Mesendoderm (in vitro differentiated cells): Measurements from ENCODE around the gene ARFGEF3.
"Not testable (repeated sequence)": the region's sequence is repeated elsewhere in the genome, so short reads cannot be mapped to it uniquely, and the experiment has no call there.

Source experiments
- DNase-seq: peaks from one replicate; pipeline ENCODE4 v3.0.0; 2013
- H2AK5ac ChIP-seq: 2 replicates; pipeline ENCODE4 v1.6.1; 2013; ENCODE audit warnings: low read length, inconsistent platforms
- H2BK120ac ChIP-seq: 2 replicates; pipeline ENCODE4 v1.6.1; 2013; ENCODE audit warnings: low read depth, mild to moderate bottlenecking, low read length, moderate library complexity, mixed read lengths
- H2BK15ac ChIP-seq: replicated peaks from 2 replicates; pipeline ENCODE4 v1.6.1; 2013; ENCODE audit warnings: low read depth, mild to moderate bottlenecking, moderate library complexity
- H2BK5ac ChIP-seq: 2 replicates; pipeline ENCODE4 v1.6.1; 2013; ENCODE audit warnings: low read length, inconsistent platforms
- H3K18ac ChIP-seq: 2 replicates; pipeline ENCODE4 v1.6.1; 2013; ENCODE audit warnings: mild to moderate bottlenecking, low read length, mixed read lengths
- H3K23ac ChIP-seq: one replicate; pipeline ENCODE4 v1.6.1; 2013; ENCODE audit warnings: low read length
- H3K27ac ChIP-seq: 2 replicates; pipeline ENCODE4 v1.5.1; 2013; ENCODE audit warnings: low read depth, mild to moderate bottlenecking, inconsistent platforms, low read length, moderate library complexity
- H3K27me3 ChIP-seq: 2 replicates; pipeline ENCODE4 v1.6.1; 2013; ENCODE audit warnings: low read length, control low read depth, mild to moderate bottlenecking, inconsistent platforms; ENCODE audit not compliant: insufficient read depth, poor library complexity
- H3K36me3 ChIP-seq: 2 replicates; pipeline ENCODE4 v1.6.1; 2013; ENCODE audit warnings: low read length, inconsistent platforms; ENCODE audit not compliant: control insufficient read depth, insufficient read depth
- H3K4ac ChIP-seq: one replicate; pipeline ENCODE4 v1.6.1; 2013; ENCODE audit warnings: low read depth, mild to moderate bottlenecking, low read length, moderate library complexity
- H3K4me1 ChIP-seq: 2 replicates; pipeline ENCODE4 v1.6.1; 2013; ENCODE audit warnings: low read depth, low read length, inconsistent platforms; ENCODE audit not compliant: control insufficient read depth
- H3K4me2 ChIP-seq: 2 replicates; pipeline ENCODE4 v1.6.1; 2013; ENCODE audit warnings: low read length
- H3K4me3 ChIP-seq: 2 replicates; pipeline ENCODE4 v1.5.1; 2013; ENCODE audit warnings: mild to moderate bottlenecking, low read length
- H3K56ac ChIP-seq: one replicate; pipeline ENCODE4 v1.6.1; 2013; ENCODE audit warnings: low read length
- H3K79me1 ChIP-seq: 2 replicates; pipeline ENCODE4 v1.6.1; 2013; ENCODE audit warnings: low read length, inconsistent platforms
- H3K79me2 ChIP-seq: 2 replicates; pipeline ENCODE4 v1.6.1; 2013; ENCODE audit warnings: mild to moderate bottlenecking, low read length; ENCODE audit not compliant: control insufficient read depth, insufficient read depth
- H3K9ac ChIP-seq: 2 replicates; pipeline ENCODE4 v1.6.1; 2013; ENCODE audit warnings: low read length, inconsistent platforms
- H4K5ac ChIP-seq: one replicate; pipeline ENCODE4 v1.6.1; 2013; ENCODE audit warnings: low read length
- H4K8ac ChIP-seq: one replicate; pipeline ENCODE4 v1.6.1; 2013; ENCODE audit warnings: low read depth, mild to moderate bottlenecking, control low read depth, low read length, moderate library complexity
- WGBS: extraction: QIAGEN DNeasy Blood & Tissue Kit; methylation state at CpG from one replicate; pipeline ENCODE4 v1.1.7; 2013; ENCODE audit warnings: low lambda C conversion rate, missing lambda C conversion rate; ENCODE audit not compliant: insufficient coverage; ENCODE audit errors: extremely low coverage; 5-methylcytosine and 5-hydroxymethylcytosine counted together

ARFGEF3 gene

GRCh38 chr6:138211048-138211581 lies 49.4 kb downstream of the ARFGEF3 start:
- Histone ChIP-seq H2BK5ac (no peak overlapping the region), H3K36me3 (no peaks in the 10 kb centered on the region), H3K4ac (no peak overlapping the region), H3K56ac (no peak overlapping the region), H4K8ac (no peak overlapping the region), H3K79me2 (no peaks in the 10 kb centered on the region), H3K4me1 (no peaks in the 10 kb centered on the region), H3K79me1 (no peaks in the 10 kb centered on the region), H4K5ac (no peak overlapping the region), H3K18ac (no peak overlapping the region), H3K9ac (no peak overlapping the region), H3K27me3 (no peaks in the 10 kb centered on the region), H2AK5ac (no peak overlapping the region), H3K4me2 (no peak overlapping the region), H2BK15ac (no peak overlapping the region), H3K4me3 (no peak overlapping the region), H2BK120ac (no peak overlapping the region), H3K27ac (no peak overlapping the region), H3K23ac (no peak overlapping the region)
- no CpG with 5 or more reads among the region's 2 CpGs for WGBS
- peak; percentile 41 for DNase-seq

- H3K79me1 ChIP-seq: no peaks in the 10 kb centered on the region
- no peak overlapping the region for H4K8ac ChIP-seq
- no peaks in the 10 kb centered on the region for H3K36me3 ChIP-seq
- no peak overlapping the region for H2BK5ac ChIP-seq
- H3K27me3 ChIP-seq: no peaks in the 10 kb centered on the region
- no peak overlapping the region for H2AK5ac ChIP-seq
- no peaks in the 10 kb centered on the region for H3K79me2 ChIP-seq
- no peak overlapping the region for H4K5ac ChIP-seq
- H3K4ac ChIP-seq: no peak overlapping the region
- no peak overlapping the region for H3K56ac ChIP-seq
- H3K4me1 ChIP-seq: no peaks in the 10 kb centered on the region
- no peak overlapping the region for H3K18ac ChIP-seq
- WGBS: no CpG with 5 or more reads among the region's 5 CpGs
- H3K27ac ChIP-seq: no peak overlapping the region
- no peak overlapping the region for H3K23ac ChIP-seq
- H3K4me2 ChIP-seq: no peak overlapping the region
- no peak overlapping the region for H2BK120ac ChIP-seq
- no peak overlapping the region for H2BK15ac ChIP-seq
- H3K9ac ChIP-seq: no peak overlapping the region
- no peak overlapping the region for H3K4me3 ChIP-seq
- DNase-seq: no peak
These were observed 49.9 kb downstream of the ARFGEF3 start for GRCh38 chr6:138211601-138212000.

DNA sequence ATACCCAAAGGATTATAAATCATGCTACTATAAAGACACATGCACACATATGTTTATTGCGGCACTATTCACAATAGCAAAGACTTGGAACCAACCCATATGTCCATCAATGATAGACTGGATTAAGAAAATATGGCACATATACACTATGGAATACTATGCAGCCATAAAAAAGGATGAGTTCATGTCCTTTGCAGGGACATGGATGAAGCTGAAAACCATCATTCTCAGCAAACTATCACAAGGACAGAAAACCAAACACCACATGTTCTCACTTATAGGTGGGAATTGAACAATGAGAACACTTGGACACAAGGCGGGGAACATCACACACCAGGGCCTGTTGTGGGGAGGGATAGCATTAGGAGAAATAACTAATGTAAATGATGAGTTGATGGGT lies 50.8 kb downstream of the ARFGEF3 start:
- not testable (repeated sequence) for DNase-seq, H4K5ac ChIP-seq, H3K9ac ChIP-seq, H2BK15ac ChIP-seq, H3K4me2 ChIP-seq, H3K27me3 ChIP-seq, H3K23ac ChIP-seq, H3K36me3 ChIP-seq, H3K18ac ChIP-seq, H2AK5ac ChIP-seq, H2BK120ac ChIP-seq, H3K4ac ChIP-seq, H3K4me1 ChIP-seq, H3K27ac ChIP-seq, H4K8ac ChIP-seq, H3K4me3 ChIP-seq, H3K79me1 ChIP-seq, H3K56ac ChIP-seq, H3K79me2 ChIP-seq, H2BK5ac ChIP-seq
- WGBS: no CpG with 5 or more reads among the region's 2 CpGs

- H3K79me2 ChIP-seq: no peaks in the 10 kb centered on the region
These were observed 53.5 kb downstream of the ARFGEF3 start for GRCh38 chr6:138215093-138215782.

DNA sequence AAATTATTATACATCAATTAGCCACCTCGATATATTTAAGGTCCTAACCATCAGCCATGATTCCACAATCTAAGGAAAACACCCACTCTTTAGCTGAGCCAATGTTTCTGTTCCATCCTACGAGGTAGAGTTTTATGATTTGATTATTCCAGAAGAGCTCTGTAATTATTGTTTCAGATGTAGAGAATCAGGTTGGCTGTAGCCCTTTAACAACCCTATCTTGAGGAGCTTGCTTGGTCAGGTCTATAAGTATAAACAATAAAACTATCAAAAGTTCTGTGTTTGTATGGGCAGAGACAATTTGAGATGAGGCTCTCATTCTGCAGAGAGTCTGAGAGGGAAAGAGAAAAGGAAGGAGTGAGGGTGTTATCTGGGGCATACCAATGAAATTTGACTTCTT lies 56.7 kb downstream of the ARFGEF3 start, which contains the start of gene PBOV1:
TSS of gene PBOV1 (minus strand) at position 43 of the 400 bp plus-strand sequence. CDS start 96 bp downstream, outside the sequence.
- H3K79me1 ChIP-seq: no peaks in the 10 kb centered on the region
- H2BK15ac ChIP-seq: no peak within 1 kb of the TSS
- no CpG with 5 or more reads among the region's 2 CpGs for WGBS
- no peak within 1 kb of the TSS for H3K4me3 ChIP-seq
- H3K27ac ChIP-seq: no peak within 1 kb of the TSS
- no peak for DNase-seq
- no peaks in the 10 kb centered on the region for H3K4me1 ChIP-seq
- no peak within 1 kb of the TSS for H3K23ac ChIP-seq
- H3K18ac ChIP-seq: no peak within 1 kb of the TSS
- no peak within 1 kb of the TSS for H2BK120ac ChIP-seq
- no peak within 1 kb of the TSS for H3K4ac ChIP-seq
- no peak within 1 kb of the TSS for H3K4me2 ChIP-seq
- H3K79me2 ChIP-seq: no peaks in the 10 kb centered on the region
- H3K9ac ChIP-seq: no peak within 1 kb of the TSS
- H3K56ac ChIP-seq: no peak within 1 kb of the TSS
- H4K8ac ChIP-seq: no peak within 1 kb of the TSS
- H3K36me3 ChIP-seq: no peaks in the 10 kb centered on the region
- no peak within 1 kb of the TSS for H2BK5ac ChIP-seq
- H2AK5ac ChIP-seq: no peak within 1 kb of the TSS
- no peak within 1 kb of the TSS for H4K5ac ChIP-seq
- H3K27me3 ChIP-seq: no peaks in the 10 kb centered on the region

More at GRCh38 chr6:138215093-138215782, 53.5 kb downstream of the ARFGEF3 start:
- Histone ChIP-seq H3K27me3 (no peaks in the 10 kb centered on the region), H3K4ac (no peak overlapping the region), H2BK120ac (no peak overlapping the region), H4K8ac (no peak overlapping the region), H3K79me1 (no peaks in the 10 kb centered on the region), H3K56ac (no peak overlapping the region), H3K27ac (no peak overlapping the region), H4K5ac (no peak overlapping the region), H3K23ac (no peak overlapping the region), H3K36me3 (no peaks in the 10 kb centered on the region), H2BK5ac (no peak overlapping the region), H3K4me2 (no peak overlapping the region), H2AK5ac (no peak overlapping the region), H3K4me1 (no peaks in the 10 kb centered on the region), H3K4me3 (no peak overlapping the region), H2BK15ac (no peak overlapping the region), H3K18ac (no peak overlapping the region), H3K9ac (no peak overlapping the region)
- no peak for DNase-seq
- no CpG with 5 or more reads among the region's 7 CpGs for WGBS

- no peak overlapping the region for H3K56ac ChIP-seq
- no peaks in the 10 kb centered on the region for H3K36me3 ChIP-seq
- 100% methylated on average over 1 of the region's 3 CpGs for WGBS
- no peak overlapping the region for H3K4ac ChIP-seq
- H3K9ac ChIP-seq: no peak overlapping the region
- H2BK120ac ChIP-seq: no peak overlapping the region
- no peak overlapping the region for H3K18ac ChIP-seq
- H3K23ac ChIP-seq: no peak overlapping the region
- no peak for DNase-seq
- H2BK15ac ChIP-seq: no peak overlapping the region
- H2BK5ac ChIP-seq: no peak overlapping the region
- H3K4me2 ChIP-seq: no peak overlapping the region
- no peaks in the 10 kb centered on the region for H3K79me2 ChIP-seq
- no peaks in the 10 kb centered on the region for H3K79me1 ChIP-seq
- H2AK5ac ChIP-seq: no peak overlapping the region
- no peak overlapping the region for H3K27ac ChIP-seq
- no peak overlapping the region for H4K8ac ChIP-seq
- no peaks in the 10 kb centered on the region for H3K27me3 ChIP-seq
- H4K5ac ChIP-seq: no peak overlapping the region
- H3K4me3 ChIP-seq: no peak overlapping the region
- no peaks in the 10 kb centered on the region for H3K4me1 ChIP-seq
These were observed 57.7 kb downstream of the ARFGEF3 start for GRCh38 chr6:138219398-138219797.
